HCT116 (cell line): ENCODE results near the gene GALNT7.

Source experiments
- CEBPB ChIP-seq: IDR thresholded peaks from 2 replicates; pipeline ENCODE4 v1.6.1; 2012; ENCODE audit warnings: low read depth
- ELF1 ChIP-seq: IDR thresholded peaks from 2 replicates; pipeline ENCODE4 v1.6.1; 2012; ENCODE audit warnings: low read depth, borderline replicate concordance
- EZH2 ChIP-seq: fragments of 200-600 bp; sonication (generic); IDR thresholded peaks from 2 replicates; pipeline ENCODE4 v1.6.1; 2017; ENCODE audit warnings: antibody characterized with exemption, mixed run types
- EZH2phosphoT487 ChIP-seq: fragments of 200-600 bp; IDR thresholded peaks from 2 replicates; pipeline ENCODE4 v1.6.1; 2018; ENCODE audit warnings: antibody characterized with exemption, borderline replicate concordance
- POLR2A ChIP-seq: IDR thresholded peaks from 2 replicates; pipeline ENCODE4 v1.7.0; 2011; ENCODE audit warnings: borderline replicate concordance; ENCODE audit not compliant: insufficient read depth, insufficient read length; ENCODE audit errors: extremely low read depth
- POLR2AphosphoS5 ChIP-seq: IDR thresholded peaks from 2 replicates; pipeline ENCODE4 v1.6.1; 2011; ENCODE audit warnings: mild to moderate bottlenecking, low read depth, low read length, moderate library complexity
- SIN3A ChIP-seq: IDR thresholded peaks from 2 replicates; pipeline ENCODE4 v1.6.1; 2012; ENCODE audit warnings: low read depth
- SP1 ChIP-seq: IDR thresholded peaks from 2 replicates; pipeline ENCODE4 v1.6.1; 2012; ENCODE audit warnings: low read depth
- TF ChIP-seq, protein P1 (sequence below), 3 experiments: fragments of 200-600 bp in 1 of 3; sonication (generic) in 1 of 3; IDR thresholded peaks in 2 of 3; conservative IDR thresholded peaks in 1 of 3; 2 replicates each; pipeline ENCODE4 v1.5.1; 2012 to 2017; ENCODE audit warnings: low read depth in 2 of 3, low read length in 2 of 3, antibody characterized with exemption in 1 of 3, borderline replicate concordance in 1 of 3, control low read depth in 1 of 3, mild to moderate bottlenecking in 1 of 3, mixed read lengths in 1 of 3, mixed run types in 1 of 3, moderate library complexity in 1 of 3; ENCODE audit not compliant: insufficient read depth in 1 of 3
- TF ChIP-seq, protein P2 (sequence below): IDR thresholded peaks from 2 replicates; pipeline ENCODE4 v1.6.1; 2011; ENCODE audit warnings: mild to moderate bottlenecking, low read length, moderate library complexity; ENCODE audit not compliant: insufficient replicate concordance; ENCODE audit errors: extremely low read depth
- TF ChIP-seq, protein P3 (sequence below): IDR thresholded peaks from 2 replicates; pipeline ENCODE4 v1.6.1; 2012; ENCODE audit warnings: low read depth
- TF ChIP-seq, protein P4 (sequence below): IDR thresholded peaks from 2 replicates; pipeline ENCODE4 v1.6.1; 2012

DNA sequence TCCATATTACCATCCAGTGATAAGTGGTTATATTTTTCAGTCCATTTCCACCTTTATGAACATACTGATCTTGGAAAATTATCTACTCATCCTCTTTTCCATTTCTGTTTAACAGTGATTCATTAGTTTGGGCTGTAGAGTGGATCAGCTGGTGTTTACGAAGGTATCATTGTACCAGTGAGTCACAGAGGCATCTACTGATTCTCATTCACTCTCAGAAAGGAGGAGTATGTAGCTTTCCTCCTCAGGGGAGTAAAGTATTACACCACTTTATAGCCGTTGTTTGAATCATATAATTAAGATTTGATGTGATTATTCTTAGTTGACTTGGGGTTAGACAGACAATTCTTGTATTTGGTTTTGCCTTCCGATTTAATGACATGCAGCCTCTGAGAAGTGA lies 74.7 kb downstream of the GALNT7 start:
- TF ChIP-seq POLR2AphosphoS5 (no peak), EZH2phosphoT487 (no peak), CEBPB (no peak), POLR2A (no peak), EZH2 (no peak), ELF1 (no peak), SP1 (no peak), SIN3A (no peak)
- TF ChIP-seq, protein P1, sequence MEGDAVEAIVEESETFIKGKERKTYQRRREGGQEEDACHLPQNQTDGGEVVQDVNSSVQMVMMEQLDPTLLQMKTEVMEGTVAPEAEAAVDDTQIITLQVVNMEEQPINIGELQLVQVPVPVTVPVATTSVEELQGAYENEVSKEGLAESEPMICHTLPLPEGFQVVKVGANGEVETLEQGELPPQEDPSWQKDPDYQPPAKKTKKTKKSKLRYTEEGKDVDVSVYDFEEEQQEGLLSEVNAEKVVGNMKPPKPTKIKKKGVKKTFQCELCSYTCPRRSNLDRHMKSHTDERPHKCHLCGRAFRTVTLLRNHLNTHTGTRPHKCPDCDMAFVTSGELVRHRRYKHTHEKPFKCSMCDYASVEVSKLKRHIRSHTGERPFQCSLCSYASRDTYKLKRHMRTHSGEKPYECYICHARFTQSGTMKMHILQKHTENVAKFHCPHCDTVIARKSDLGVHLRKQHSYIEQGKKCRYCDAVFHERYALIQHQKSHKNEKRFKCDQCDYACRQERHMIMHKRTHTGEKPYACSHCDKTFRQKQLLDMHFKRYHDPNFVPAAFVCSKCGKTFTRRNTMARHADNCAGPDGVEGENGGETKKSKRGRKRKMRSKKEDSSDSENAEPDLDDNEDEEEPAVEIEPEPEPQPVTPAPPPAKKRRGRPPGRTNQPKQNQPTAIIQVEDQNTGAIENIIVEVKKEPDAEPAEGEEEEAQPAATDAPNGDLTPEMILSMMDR (IDR thresholded peaks at IDR 0.05 in 2 of 3, conservative IDR thresholded peaks at IDR 0.05 in 1 of 3; ENCODE audit: borderline replicate concordance in 1 of 3, insufficient read depth in 1 of 3, low read depth in 2 of 3, low read length in 2 of 3) = no peak
- TF ChIP-seq, protein P2, sequence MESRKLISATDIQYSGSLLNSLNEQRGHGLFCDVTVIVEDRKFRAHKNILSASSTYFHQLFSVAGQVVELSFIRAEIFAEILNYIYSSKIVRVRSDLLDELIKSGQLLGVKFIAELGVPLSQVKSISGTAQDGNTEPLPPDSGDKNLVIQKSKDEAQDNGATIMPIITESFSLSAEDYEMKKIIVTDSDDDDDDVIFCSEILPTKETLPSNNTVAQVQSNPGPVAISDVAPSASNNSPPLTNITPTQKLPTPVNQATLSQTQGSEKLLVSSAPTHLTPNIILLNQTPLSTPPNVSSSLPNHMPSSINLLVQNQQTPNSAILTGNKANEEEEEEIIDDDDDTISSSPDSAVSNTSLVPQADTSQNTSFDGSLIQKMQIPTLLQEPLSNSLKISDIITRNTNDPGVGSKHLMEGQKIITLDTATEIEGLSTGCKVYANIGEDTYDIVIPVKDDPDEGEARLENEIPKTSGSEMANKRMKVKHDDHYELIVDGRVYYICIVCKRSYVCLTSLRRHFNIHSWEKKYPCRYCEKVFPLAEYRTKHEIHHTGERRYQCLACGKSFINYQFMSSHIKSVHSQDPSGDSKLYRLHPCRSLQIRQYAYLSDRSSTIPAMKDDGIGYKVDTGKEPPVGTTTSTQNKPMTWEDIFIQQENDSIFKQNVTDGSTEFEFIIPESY = no peak
- TF ChIP-seq, protein P3, sequence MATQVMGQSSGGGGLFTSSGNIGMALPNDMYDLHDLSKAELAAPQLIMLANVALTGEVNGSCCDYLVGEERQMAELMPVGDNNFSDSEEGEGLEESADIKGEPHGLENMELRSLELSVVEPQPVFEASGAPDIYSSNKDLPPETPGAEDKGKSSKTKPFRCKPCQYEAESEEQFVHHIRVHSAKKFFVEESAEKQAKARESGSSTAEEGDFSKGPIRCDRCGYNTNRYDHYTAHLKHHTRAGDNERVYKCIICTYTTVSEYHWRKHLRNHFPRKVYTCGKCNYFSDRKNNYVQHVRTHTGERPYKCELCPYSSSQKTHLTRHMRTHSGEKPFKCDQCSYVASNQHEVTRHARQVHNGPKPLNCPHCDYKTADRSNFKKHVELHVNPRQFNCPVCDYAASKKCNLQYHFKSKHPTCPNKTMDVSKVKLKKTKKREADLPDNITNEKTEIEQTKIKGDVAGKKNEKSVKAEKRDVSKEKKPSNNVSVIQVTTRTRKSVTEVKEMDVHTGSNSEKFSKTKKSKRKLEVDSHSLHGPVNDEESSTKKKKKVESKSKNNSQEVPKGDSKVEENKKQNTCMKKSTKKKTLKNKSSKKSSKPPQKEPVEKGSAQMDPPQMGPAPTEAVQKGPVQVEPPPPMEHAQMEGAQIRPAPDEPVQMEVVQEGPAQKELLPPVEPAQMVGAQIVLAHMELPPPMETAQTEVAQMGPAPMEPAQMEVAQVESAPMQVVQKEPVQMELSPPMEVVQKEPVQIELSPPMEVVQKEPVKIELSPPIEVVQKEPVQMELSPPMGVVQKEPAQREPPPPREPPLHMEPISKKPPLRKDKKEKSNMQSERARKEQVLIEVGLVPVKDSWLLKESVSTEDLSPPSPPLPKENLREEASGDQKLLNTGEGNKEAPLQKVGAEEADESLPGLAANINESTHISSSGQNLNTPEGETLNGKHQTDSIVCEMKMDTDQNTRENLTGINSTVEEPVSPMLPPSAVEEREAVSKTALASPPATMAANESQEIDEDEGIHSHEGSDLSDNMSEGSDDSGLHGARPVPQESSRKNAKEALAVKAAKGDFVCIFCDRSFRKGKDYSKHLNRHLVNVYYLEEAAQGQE = no peak
- TF ChIP-seq, protein P4, sequence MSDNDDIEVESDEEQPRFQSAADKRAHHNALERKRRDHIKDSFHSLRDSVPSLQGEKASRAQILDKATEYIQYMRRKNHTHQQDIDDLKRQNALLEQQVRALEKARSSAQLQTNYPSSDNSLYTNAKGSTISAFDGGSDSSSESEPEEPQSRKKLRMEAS = no peak
